ENCODE data around the gene MPST.

GRCh38 chr22:37067428-37067827 is 47.9 kb downstream of the MPST start:
- TF ChIP-seq POLR2A (IDR thresholded peaks at IDR 0.05; ENCODE audit: low read depth, low read length), result no peak
- no peak for TF ChIP-seq POLR2AphosphoS5 (IDR thresholded peaks at IDR 0.05; ENCODE audit: low read depth, low read length)
- no peak for TF ChIP-seq PAX5 (IDR thresholded peaks at IDR 0.05; ENCODE audit: insufficient read depth, low read length, severe bottlenecking)
- no peak for TF ChIP-seq TAF1 (IDR thresholded peaks at IDR 0.05; ENCODE audit: low read depth, low read length)
- no peak for TF ChIP-seq SPI1 (IDR thresholded peaks at IDR 0.05; ENCODE audit: low read depth, low read length)
- TF ChIP-seq POU2F2 (IDR thresholded peaks at IDR 0.05; ENCODE audit: low read depth, low read length), result no peak

All from GM12891 (cell line).